HG03196 (cell line): ENCODE measurements around the gene GAREM2.
"Not testable (repeated sequence)": the region's sequence is repeated elsewhere in the genome, so short reads cannot be mapped to it uniquely, and the experiment has no call there.

ENCODE experiments used
- ATAC-seq: cut with Tn5 transposase; IDR thresholded peaks from one replicate; pipeline ENCODE4 v1.9.1; 2021; ENCODE audit not compliant: unreplicated experiment

GAREM2 gene

GRCh38 chr2:26172871-26173775, at the start of gene GAREM2:
TSS of gene GAREM2 (plus strand) at chr2:26173088. CDS start at chr2:26173221, 133 bp downstream.
- no peak for ATAC-seq

DNA sequence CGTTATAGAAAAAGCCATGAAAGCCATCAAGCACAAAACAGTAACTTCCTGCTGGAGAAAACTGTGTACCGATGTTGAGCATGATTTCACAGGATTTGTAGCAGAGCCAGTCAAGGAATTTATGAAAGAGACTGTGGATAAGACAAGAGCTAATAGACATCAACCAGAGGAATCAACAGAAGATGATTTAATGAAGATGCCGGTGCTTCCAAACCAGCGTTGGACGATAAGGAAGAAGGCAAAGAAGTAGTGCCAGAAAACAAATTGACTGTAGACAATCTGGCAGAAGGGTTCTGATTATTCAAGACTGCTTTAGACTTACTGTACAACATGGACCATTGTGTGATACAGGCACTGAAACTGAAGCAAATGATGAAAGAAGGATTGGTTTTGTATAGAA, 49.5 kb upstream of the GAREM2 start:
- no peak for ATAC-seq

GRCh38 chr2:26126074-26126473, 46.8 kb upstream of the GAREM2 start:
- no peak for ATAC-seq

GRCh38 chr2:26128176-26128575, 44.7 kb upstream of the GAREM2 start:
- ATAC-seq, result no peak

DNA sequence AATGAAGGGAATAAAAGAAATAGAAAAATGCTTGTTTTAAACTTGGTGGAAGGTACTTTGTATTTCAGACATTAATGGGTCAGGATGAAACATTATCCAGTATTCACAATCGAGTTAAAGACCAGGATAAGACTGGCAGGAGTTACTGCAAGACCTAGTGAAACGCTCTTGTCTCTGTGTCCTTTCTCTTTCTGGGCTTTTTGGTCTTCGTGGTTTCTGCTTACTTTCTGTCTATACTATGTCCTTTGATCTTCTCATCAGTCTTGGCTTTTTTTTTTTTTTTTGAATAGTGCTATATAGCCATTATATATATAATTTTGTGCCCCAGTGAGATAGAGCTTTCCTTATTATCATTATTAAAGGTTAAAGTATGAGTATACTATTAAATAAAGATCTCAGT, 42.1 kb upstream of the GAREM2 start:
- no peak for ATAC-seq

GRCh38 chr2:26136451-26136850, 36.4 kb upstream of the GAREM2 start:
- ATAC-seq, result no peak

DNA sequence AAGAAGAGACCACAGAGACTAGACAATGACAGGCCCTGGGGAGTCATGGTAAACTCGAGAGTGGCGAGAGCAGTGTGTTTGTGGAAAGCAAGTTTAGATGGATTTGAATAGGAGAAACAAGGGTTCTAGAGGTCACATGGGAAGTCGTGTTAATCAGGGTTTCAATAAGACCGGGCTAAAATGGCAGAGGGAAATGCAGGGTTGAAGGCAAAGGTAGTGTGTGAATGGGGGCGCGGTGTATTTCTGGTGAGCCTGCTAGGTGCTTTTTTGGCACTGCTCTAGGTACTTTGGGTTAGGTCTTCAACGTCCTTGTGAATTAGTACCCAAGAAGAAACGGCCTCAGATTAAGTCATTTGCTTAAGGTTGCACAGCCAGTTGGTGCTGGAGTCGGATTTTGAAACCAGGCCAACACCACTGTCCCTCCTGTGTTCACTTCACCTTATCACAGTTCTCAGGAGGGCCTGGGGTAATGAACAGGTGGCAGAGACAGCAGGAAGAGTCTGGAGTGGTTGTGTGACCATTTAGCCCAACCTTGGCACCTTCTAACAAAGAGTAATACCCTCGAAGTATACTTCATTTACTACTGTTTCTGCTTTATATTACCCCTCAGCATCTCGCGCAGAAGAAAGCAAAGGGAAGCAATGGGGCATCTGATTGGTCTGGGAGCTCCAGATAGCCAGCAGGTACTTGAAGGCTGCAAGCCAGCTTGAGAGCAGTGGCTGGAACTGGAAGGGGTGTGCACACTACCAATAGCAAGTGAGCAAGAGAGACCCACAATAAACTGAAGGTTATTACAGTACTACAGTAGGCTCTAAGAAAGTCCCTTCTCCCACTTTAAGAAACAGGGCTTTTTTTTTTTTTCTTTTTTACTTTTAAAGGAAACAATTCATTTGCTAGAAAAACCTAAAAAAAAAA, 33.4 kb upstream of the GAREM2 start:
- no peak for ATAC-seq

DNA sequence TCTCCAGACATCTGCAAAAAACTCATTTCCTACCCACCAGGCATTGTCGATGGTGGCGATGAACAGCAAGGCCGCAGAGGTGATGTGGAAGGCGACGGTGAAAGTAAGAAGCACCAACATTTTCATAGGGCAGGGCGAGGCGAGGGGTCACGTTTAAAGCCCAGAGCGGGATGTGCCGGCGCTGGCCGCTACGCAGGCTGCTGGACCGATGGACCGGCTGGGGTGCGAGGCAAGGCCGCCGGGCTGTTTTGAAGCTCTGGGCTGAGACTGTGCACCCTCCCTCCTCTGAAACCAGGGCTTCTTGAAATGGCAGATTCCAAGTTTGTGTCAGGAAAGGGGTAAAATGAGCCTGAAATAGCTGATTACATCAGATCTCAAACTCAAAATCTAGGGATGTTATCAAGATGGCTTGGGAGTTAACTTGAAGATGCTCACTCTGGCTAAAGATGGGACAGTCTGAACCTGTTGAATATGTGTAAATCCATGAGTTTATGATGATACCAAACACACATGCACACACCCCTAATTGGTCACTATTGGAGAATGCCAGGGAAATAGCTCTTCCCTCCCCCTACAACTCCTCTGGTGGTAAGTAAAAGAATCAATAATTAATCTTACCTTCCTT, 31.6 kb upstream of the GAREM2 start:
- no peak for ATAC-seq

GRCh38 chr2:26144031-26144430, 28.9 kb upstream of the GAREM2 start:
- ATAC-seq, result no peak

GRCh38 chr2:26144953-26145680, 27.8 kb upstream of the GAREM2 start:
- ATAC-seq, result no peak

DNA sequence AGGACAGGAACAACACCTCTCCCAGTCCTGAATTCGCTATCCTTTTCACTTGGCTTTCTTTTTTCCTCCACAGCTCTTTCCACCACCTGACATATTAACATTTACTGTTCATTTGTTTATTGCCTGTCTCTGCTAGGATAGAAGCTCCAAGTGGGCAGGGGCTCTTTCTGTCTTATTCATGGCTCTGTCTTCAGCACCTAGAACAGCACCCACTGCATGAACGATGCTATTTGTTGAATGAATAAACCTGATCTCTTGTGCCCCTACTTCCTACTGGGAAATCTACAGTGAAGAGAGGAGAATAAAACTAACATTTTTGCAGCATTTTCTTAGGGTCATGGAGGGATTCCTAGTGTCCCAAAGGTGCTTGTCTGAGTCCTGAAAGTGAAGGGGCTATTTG, 24.4 kb upstream of the GAREM2 start:
- no peak for ATAC-seq

GRCh38 chr2:26150243-26150642, 22.6 kb upstream of the GAREM2 start:
- no peak for ATAC-seq

DNA sequence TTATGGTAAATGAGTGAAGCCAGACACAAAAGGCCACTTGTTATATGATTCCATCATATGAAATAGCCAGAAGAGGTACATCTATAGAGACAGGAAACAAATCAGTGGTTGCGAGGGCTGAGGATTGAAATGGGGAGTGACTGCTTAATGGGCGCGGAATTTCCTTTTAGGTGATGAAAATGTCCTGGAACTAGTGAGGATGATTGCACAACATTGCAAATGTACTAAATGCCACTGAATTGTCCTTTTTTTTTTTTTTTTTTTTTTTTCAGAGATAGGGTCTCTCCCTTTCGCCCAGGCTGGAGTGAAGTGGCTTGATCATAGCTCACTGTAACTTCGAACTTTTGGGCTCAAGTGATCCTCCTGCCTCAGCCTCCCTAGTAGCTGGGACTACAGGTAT, 15.3 kb upstream of the GAREM2 start:
- no peak for ATAC-seq

DNA sequence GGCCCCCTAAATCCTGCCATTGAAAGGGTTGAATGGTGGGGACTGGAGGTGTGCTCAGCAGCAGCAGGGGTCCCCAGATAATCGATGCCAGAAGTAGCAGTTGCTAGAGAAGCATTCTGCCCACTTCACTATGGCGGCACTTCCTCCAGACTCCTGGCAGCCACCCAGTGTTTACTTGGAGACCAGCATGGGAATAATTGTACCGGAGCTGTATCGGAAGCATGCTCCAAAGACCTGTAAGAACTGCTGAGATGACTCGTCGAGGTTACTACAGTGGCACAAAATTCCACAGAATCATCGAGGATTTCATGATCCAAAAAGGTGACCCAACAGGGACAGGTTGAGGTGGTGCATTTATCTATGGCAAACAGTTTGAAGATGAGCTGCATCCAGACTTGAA, 11.0 kb upstream of the GAREM2 start:
- ATAC-seq, result no peak

- ATAC-seq, result no peak
Observed at GRCh38 chr2:26162963-26163362, 9.9 kb upstream of the GAREM2 start.

DNA sequence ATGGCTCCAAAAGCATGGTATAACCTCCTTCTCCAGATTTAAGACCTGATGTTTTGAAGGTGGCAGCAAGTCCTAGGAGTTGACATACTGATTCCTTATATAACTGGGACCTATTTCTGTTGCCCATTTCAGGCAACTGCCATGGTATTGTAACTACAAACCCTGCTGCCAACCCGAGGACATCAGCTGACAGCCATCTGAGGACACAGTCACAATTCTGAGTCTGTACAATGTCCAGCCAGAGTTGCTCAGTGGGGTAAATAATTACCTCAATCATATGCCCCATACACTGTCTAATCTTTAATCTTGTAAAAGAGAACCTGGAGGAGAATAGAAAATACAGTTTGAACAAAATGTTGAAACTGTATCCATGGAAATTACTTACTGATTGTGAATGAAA, 8.7 kb upstream of the GAREM2 start:
- ATAC-seq, result no peak

DNA sequence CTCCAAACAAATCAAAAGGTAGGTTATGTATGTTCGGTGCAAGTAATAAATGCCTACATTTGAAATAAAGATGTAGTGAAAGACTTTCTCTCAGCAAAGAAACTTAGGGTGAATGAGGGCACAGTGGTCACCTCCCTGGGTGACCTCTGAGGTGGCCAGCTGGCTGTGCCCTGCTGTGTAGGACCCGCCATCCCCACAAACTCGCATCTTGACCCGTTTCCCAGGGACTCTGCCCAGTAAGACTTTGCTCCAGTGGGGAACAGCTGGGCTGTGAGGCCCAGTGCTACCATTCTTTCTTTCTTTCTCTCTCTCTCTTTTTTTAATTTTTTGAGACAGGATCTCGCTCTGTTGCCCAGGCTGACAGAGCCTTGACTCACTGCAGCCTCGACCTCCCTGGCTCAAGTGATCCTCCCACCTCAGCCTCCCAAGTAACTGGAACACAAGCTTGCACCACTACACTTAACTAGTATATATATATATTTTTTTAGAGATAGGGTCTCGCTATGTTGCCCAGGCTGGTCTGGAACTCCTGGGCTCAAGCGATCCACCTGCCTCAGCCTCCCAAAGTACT, 8.2 kb upstream of the GAREM2 start:
- ATAC-seq, result no peak

- no peak for ATAC-seq
Observed at GRCh38 chr2:26165403-26165802, 7.5 kb upstream of the GAREM2 start.

DNA sequence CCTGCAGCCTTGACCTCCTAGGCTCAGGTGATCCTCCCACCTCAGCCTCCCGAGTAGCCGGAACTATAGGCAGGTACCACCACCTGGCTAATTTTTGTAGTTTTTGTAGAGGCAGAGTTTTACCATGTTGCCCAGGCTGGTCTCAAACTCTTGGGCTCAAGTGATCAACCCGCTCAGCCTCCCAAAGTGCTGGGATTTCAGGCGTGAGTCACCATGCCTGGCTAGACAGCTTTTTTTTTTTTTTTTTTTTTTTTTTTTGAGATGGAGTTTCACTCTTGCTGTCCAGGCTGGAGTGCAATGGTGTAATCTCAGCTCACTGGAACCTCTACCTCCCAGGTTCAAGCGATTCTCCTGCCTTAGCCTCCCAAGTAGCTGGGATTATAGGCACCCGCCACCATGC, 6.3 kb upstream of the GAREM2 start:
- not testable (repeated sequence) for ATAC-seq

GRCh38 chr2:26168785-26169184, 4.1 kb upstream of the GAREM2 start:
- ATAC-seq, result no peak
